CD4-positive, alpha-beta T cell treated with Interferon gamma for 1 hour (primary cell): ENCODE data around the gene COG7.

Experiments
- DNase-seq: peaks from one replicate; pipeline ENCODE4 v3.0.0-alpha.2; 2020

The COG7 gene

DNA sequence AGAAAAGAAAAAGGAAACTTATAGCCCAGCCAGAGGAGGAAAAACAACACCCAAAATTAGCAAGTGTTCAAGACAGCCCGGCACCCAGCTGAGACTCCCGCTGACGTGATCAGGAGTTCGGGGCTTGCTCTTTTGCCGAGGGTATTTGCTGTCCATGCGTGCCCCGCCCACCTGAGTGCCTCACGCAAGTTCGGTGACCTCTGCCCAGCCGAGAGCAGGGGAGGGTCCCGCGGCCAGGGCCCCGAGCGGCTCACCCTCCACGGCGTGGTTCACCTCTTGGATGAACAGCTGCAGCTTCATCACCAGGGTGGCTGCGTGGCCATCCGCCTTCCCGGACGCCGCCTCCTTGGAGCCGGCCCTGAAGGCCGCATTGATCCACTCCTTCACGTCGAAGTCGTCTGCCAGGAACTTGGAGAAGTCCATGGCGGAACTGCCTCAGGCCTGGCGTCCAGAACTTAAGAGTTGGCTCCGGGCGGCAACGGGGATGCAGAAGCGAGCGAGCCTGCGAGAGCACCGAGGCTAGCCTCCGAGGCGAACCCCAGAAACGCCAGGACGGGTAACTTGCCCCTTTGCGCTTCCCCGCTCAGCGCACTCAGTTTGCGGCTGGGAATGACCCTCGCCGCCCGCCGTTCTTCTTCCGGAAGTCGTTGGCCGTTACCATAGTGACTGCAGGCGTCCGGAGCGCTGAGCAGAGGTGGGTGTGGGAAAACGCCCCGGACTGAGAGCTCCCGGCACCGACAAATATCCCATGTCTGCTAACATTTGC, at the start of gene COG7:
Gene COG7, minus strand, starts transcription at position 618 of the 766 bp plus-strand sequence. Its CDS starts 195 bp downstream, at position 423.
- peak; percentile 82 for DNase-seq

DNA sequence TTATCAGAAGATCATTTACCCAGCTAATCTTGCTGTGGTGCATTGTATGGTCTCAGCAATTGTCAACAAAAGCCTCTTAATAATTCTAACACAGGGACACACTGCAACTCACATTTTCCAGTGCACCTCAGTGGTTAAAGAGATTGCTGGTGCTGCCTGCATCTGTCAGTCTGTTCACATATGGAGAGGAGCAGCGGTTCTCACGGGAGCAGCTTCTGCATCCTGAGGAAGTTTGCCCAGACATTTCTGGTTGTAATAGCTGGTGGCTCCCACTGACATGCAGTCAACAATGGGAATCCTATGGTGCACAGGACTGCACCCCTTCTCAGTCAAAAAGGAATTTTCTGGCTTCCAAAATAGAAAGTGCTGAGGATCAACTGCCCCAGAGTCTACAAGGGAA, 49.5 kb upstream of the COG7 start:
- no peak for DNase-seq

DNA sequence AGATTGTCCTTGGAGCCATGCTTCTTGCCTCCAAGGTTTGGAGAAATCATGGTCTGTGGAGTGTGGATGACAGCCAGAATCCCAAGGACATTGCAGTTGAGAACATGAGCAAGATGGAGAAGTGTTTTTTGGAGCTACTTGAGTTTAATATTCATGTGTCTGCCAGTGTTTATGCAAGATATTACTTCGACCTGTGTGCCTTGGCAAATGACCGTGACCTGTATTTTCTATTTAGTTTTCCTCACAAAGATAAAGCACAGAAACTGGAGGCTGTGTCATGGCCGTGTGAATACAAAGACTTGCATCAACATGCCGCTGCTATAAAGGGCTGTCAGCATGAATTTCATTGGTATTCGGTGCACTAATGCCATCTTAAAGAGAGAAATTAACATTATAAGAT, 48.3 kb upstream of the COG7 start:
- no peak for DNase-seq

DNA sequence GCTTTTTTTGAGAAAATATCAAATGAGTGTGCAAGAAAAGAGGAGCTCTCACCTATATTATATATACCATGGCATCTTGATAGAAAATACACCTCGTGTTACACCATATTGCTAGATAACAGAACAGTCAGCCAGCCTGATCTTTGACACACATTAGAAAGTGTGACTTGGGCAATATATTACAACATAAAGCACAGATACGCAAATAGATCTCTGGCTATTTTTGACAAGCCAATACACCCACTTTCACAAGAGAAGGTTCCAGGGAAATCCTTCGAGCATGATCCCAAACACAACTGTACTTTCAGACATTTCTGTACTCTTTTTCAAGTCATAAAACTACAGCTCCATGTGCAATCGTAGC, 47.9 kb upstream of the COG7 start:
- no peak for DNase-seq

DNA sequence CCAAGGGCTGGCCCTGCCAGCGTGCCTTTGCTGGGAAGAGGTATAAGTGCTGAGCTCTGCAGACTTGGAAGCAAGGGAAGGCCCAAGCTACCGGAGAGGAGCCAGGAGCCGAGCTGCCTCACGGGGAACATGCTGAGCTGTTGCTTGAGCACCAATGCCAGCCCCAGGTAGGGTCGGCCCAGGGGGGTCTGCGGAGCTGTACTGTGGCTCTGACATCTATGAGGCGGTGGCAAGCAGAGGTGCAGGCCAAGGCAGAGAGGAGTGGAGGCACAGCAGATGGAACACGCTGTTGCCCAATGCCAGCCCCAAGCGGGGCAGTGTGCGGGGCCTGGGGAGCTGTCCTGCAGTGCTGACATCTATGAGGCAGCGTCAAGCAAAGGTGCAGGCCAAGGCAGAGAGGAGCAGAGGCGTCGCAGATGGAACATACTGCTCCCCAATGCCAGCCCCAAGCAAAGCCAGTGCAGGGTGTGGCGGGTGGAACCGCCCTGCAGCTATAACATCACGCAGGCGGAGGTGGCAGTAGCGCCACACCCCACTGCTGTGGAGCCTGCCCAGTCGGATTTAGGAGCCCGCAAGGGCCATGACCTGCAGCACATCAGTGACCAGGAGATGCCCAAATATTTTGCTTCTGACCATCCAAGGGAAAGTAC, 47.3 kb upstream of the COG7 start:
- DNase-seq, result no peak

DNA sequence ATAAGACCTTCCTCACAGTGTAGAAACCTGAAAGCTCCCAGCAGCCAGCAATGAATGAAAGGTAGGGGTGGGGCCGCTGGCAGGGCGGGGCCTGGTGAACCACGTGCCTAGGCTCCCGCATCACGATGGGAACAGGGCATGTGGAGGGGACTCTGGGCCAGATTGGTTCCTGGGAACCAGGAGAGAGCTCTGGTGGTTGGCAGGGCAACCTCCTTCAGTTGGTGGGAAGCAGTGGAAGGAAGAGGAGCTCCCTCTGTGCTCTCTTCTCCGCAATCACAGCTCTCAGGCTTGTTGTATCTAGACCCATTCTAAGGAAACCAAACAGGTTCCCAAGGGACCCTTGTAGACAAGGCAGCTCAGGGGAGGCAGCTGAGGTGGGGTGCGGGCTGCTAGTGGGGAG, 46.8 kb upstream of the COG7 start:
- no peak for DNase-seq

DNA sequence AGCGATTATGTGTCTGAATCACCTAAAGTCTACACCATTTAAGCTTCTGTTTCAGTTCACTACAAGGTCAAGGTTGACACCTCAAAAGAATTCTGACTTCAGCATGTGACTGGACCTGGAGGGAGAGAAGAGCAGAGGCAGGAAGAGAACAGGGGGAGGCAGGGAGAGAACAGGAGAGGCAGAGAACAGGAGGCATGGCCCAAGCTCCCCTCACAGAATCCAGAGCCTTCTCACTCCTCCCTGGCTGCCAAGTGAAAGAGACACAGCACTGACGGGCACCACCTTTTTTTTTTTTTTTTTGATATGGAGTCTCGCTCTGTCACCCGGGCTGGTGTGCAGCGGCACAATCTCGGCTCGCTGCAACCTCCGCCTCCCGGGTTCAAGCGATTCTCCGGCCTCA, 45.9 kb upstream of the COG7 start:
- DNase-seq, result no peak

DNA sequence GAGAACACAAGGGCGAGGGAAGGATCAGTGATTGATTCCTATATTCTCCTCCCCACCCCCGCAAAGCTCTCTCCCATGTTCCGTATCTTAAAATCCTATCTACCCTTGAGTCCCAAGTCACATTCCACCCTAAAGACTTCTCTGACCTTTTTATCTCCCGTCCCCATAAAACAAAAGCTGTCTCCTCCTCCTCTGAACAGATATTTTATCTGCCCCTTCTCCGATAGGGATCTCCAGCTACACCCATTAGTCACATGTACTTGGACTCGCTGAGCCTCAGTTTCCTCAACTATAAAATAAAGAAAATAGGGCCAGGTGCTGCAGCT, 44.5 kb upstream of the COG7 start:
- no peak for DNase-seq

DNA sequence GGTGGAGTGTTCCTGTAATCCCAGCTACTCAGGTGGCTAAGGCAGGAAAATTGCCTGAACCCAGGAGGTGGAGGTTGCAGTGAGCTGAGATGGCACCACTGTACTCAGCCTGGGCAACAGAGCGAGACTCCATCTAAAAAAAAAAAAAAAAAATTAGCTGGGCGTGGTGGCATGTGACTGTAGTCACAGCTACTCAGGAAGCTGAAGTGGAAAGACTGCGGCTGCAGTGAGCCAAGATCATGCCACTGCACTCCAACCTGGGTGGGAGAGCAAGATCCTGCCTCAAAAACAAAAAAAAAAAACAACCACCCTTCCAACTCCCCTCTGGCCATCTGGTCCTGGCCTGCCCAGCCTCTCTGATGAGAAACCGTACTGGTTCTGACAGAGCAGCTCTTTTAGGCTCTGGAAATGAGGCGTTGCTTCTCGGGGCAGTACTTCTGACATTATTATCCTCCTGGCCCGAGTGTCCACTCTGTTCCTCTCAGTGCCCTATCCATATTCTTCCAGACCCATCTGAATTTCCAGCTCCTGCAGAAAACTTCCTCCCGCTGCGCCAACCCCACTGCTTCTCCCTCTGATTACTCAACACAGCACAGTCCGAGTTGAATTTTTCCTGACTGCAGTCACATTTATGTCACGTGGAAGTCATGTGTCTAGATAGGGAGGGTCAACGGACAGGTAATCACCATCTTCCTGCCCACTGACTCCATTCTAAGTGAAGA, 44.0 kb upstream of the COG7 start:
- no peak for DNase-seq

DNA sequence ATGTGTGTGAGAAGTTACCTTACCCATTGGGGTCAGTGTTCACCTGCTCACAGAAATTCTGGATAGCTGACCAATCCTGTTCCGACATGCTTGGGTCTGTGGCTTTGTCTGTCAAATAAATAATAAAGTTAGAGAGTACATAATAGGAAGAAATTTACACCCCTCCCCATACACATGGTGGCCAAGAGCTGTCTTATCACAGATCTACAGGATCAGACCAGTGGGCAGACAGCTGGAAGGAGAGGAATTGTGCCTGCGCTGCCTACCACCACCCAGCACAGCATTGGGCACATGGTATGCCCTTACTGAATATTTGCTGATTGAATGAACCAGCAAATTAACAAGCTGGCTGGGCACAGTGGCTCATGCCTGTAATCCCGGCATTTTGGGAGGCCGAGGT, 42.7 kb upstream of the COG7 start:
- no peak for DNase-seq

DNA sequence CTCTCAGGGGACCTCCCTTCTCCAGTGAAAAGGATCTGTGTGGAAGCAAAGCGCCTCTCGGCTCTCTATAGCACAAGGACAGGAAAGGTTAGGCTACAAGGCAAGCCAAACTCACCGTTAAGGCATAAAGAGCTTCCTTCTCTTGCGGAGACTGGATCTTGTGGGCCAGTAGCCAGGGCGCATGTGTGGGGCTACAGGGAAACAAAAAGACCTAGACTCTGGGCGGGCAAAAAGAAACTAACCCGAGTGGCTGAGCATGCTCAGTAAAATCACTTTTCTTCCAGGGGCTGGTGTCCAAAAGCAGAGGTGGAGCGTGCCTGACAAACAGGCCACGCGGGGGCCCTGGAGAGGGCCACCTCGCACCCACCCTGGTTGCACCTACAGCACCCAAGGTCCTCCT, 41.2 kb upstream of the COG7 start:
- no peak for DNase-seq

DNA sequence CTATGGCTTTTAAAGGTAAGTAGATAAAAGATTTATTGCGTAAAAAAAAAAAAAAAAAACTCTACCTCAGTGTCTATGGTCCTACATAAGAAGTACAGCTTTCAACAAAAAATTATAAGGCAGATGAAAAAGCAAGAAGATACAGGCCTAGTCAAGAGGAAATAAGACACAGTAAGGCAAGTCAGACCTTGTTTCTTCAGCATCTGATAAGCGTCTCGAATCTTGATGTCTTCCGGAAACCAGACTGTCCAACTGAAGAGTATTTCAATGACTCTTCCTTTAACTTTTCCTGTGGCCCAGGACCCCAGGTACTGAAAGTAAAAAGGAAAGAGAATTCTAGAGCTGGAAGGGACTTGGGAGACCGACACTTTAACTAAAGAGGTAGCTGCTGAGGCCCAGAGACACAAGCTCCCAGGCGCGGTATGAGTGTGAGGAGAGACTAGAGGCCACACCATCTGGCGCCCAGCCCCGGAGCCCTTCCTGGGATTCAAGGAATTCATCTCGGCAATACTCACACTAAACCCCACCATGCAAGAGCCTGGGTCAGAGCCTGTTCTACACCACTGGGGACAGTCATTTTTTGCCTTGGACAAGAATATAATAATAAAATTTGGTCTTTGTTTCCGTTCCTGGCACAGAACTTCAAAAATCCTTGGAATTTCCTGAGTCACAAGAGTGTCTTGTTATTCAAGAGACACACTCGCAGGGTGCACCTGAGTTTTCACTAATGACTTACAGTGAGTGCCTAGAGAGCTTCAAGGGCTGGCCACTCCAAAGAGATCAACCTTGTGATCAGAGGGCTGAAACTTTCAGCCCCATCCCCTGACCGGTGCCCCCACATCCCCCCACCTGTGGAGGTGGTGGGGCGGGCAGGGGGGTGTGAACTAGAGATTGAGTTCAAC, 38.8 kb upstream of the COG7 start:
- no peak for DNase-seq

DNA sequence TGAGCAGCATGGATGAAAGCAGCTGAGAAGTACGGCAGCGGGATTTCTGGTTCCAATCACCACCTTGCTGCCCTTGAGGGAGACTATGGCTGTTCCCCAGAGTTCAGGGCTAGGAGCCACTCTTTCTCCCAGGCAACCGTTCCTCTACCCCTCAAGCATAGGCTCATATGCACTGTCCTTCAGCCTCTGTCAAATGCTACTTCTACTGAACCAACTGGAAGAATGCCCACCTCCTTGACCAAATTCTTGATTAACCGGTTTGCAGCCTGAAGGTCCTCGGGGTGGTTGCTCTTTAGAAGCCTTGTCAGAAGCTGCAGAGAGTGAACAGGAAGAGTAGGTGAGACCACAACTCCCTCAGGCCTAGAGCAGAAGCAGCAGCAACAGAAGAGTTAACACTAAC, 33.5 kb upstream of the COG7 start:
- DNase-seq, result no peak

DNA sequence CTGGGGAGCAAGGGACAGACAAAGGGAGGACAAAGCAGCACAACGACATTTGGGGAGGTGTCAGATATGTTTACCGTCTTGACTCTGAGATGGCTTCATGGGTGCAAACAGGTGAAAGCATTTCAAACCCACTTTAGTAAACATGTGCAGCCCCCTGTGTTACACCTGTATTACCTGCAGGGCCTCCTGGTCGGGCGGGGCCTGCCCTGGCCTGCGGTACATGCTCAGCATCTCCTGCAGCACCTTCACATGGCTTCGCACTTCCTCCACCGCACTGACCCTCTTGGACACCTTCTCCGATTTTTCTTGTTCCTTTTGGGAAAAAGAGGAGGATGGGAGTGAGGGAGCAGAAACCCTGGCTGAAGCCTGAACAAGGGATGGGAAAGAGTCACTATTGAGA, 32.9 kb upstream of the COG7 start:
- DNase-seq, result no peak

DNA sequence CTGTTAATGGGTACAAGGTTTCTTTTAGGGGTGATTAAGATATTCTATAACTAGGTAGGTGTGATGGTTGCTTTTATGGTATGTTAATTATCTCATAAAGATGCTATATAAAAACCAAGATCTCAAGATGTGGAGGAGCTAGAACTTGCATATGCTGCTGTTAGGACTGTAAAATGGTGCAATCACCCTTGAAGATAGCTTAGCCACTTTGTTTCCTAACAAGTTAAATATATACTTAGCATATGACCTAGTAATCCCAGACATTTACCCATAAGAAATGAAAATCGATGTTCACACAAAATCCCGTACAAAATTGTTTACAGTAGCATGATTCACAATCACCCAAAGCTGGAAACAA, 32.2 kb upstream of the COG7 start:
- DNase-seq, result no peak

DNA sequence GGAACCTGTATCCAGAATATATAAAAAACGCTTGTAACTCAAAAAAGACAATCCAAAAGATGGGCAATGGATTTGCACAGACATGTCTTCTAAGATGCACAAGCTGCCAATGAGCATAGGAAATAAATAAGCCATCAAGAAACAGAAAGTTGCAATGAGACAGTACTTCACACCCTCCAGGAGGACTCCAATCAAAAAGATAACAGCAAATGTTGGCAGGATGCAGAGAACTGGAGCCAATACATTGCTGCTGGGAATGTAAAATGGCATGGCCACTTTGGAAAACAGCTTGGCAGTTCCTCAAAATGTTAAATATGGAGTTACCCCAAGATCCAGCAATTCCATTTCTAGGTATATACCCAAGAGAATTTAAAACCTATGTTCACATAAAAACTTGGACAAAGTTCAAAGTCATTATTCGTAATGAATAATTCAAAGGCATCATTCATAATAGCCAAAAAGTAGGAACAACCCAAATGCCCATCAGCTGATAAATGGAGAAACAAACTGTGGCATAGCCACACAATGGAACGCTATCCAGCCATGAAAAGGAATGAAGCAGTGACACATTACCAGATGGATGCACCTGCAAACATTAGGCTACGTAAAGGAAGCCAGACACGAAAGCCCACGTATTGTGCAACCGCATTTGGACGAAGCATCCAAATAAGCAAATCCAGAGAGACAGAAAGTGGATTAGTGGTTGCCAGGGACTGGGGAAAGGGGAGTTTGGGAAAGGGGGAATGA, 31.7 kb upstream of the COG7 start:
- no peak for DNase-seq

DNA sequence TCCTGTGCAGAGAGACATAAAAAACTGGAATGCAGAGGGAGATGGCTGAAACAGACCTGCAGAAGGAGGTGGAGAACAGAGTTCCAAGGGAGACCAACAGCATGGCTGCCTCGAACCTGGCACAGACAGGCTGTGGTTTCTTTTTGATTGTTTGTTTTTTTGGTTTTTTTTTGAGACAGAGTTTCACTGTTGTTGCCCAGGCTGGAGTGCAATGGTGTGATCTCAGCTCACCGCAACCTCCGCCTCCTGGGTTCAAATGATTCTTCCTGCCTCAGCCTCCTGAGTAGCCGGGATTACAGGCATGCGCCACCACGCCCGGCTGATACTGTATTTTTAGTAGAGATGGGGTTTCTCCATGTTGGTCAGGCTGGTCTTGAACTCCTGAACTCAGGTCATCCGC, 30.5 kb upstream of the COG7 start:
- DNase-seq, result peak; percentile 4

DNA sequence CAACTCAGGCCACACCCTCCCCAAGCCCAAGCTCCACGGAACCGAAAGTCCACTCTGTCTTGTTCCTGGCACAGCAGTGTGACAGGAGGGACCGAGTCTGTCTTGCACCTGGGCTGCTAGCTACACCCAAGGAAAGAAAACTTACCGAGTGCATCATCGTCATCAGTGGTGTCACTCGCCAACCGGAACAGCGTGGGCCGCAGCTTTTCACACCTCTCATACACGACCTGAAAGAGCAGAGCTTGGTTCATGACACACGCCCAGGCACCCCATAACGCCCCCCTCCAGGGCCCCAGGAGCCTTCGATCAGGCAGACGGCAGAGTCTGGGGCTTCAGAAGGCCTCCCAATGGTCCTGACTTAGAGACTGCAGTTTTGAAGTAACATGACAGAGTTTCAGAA, 29.8 kb upstream of the COG7 start:
- peak; percentile 69 for DNase-seq

DNA sequence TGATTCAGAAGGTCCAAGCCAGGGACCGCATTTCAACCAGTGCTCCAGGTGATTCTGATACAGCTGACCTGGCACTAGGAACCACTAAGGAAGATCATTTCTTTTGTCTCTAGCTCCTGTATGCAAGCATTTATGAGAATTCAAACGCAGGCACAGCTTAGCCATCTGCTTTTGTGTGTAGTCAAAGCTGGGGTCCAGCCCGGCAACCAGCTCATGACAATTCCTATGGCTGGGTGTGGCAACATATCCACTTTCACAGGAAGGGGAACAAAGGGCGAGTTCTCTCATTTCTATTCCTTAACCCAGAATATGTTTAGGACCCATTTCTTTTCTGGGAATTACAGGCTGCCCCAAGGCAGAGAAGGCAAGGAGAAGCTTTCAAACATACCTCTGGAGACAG, 27.3 kb upstream of the COG7 start:
- no peak for DNase-seq

DNA sequence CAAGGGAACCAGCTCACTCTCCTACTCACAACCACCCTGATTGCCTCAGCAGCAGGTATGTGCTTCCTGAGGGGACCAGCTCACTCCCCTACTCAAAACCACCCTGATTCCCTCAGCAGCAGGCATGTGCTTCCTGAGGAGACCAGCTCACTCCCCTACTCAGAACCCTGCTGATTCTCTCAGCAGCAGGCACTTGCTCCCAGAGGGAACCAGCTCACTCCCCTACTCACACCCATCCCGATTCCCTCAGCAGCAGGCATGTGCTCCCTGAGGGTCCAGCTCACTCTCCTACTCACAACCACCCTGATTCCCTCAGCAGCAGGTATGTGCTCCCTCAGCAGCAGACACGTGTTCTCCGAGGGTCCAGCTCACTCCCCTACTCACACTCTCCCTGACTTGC, 26.1 kb upstream of the COG7 start:
- DNase-seq, result no peak

DNA sequence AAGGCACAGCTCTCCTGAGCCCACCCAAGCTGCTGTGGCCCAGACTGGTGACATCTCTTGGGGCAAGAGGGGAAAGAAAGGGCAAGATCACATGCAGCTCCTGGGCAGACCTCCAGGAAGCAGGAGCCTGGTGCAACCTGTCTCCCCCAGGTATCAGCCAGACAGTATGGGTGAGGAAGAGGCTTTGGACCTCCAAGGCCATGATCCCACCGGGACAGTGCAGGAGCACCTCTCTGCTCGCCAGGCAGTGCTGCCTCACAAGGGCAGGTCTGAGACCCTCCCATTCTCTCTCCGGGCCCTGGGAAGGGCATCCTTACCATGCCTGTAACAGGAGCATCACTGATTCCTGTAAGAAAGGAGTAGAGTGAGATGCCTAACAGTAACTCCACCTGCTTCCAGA, 25.6 kb upstream of the COG7 start:
- DNase-seq, result no peak

DNA sequence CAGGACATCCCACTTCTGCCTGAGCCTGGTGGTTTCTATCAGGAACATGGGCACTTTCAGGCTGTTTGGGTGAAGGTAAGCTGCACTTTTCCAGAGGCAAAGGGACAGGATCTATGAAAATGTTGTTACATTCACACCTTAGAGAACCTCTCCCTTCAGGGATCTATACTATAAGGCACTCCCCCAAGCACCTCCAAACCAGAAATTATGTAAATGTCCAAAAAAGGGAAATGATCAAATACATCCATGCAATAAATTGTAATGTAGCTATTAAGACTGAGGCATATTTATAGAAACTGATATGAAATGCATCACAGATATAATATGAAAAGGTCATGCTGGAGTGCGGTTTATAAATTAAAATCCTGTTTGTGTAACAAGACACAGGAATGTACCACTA, 23.3 kb upstream of the COG7 start:
- DNase-seq, result no peak

DNA sequence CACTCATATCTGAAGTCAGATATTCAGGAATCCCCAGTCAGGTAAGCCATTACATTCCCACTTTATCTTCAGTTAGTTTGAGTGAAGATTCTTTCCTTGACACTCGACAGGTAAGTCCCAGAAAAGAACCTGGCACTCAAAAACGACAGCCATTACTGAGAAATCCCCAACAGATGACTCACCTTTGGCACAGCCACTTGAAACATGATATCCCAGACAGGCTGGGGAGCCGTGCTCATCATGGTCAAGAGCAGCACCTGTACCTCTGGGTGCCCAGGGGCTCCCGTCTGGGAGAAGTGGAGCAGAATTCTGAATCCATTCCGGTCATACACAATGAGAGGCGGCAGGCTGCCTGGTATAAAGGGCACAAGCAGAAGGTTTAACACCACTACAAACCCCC, 16.8 kb upstream of the COG7 start:
- no peak for DNase-seq
